IMR-90 (cell line): ENCODE data around the gene ISLR2. TPM values are rescaled to one million over a fixed set of nuclear protein-coding genes. Genes with fewer than 3 reads are reported as not detected.

Experiments
- ATAC-seq: fragments of 200-7000 bp; cut with Tn5 transposase; 2 replicates; pipeline ENCODE4 v1.9.1; 2020; ENCODE audit warnings: low read depth, mild to moderate bottlenecking, moderate library complexity
- BruUV-seq: library from RNA; stranded (reverse); fragments of 400-500 nt; replicated peaks from 2 replicates; lab custom pipeline; 2021; lab: Mats Ljungman, UMichigan
- CTCF ChIA-PET: fragments of 300-600 bp; formaldehyde crosslinking; extraction: SDS; loops from one replicate; lab custom pipeline; 2021; ENCODE audit warnings: antibody characterized with exemption; lab: Yijun Ruan, JAX
- POLR2A ChIA-PET: fragments of 300-600 bp; sonication (Branson Sonifier 250); formaldehyde crosslinking; loops from one replicate; lab custom pipeline; 2022; ENCODE audit warnings: antibody characterized with exemption; ENCODE audit not compliant: unreplicated experiment; lab: Charles Lee
- DNase-seq: peaks from one replicate; pipeline ENCODE4 v3.0.0; 2013
- H2AFZ ChIP-seq: replicated peaks from 2 replicates; pipeline ENCODE3; 2013; ENCODE audit warnings: low read length, mild to moderate bottlenecking; ENCODE audit not compliant: poor library complexity
- H2AK5ac ChIP-seq: 2 replicates; pipeline ENCODE4 v1.6.1; 2013; ENCODE audit warnings: low read depth, low read length, inconsistent platforms
- H2AK9ac ChIP-seq: replicated peaks from 2 replicates; pipeline ENCODE3; 2013; ENCODE audit warnings: mild to moderate bottlenecking, low read depth, low read length, moderate library complexity; ENCODE audit not compliant: poor library complexity
- H2BK120ac ChIP-seq: 2 replicates; pipeline ENCODE4 v1.6.1; 2013; ENCODE audit warnings: low read depth, low read length, inconsistent platforms
- H2BK15ac ChIP-seq: 3 replicates; pipeline ENCODE4 v1.6.1; 2013; ENCODE audit warnings: low read depth, low read length, inconsistent platforms
- H2BK20ac ChIP-seq: 2 replicates; pipeline ENCODE4 v1.6.1; 2013; ENCODE audit warnings: low read depth, mild to moderate bottlenecking, inconsistent platforms, low read length, moderate library complexity
- H2BK5ac ChIP-seq: 2 replicates; pipeline ENCODE4 v1.6.1; 2013; ENCODE audit warnings: mild to moderate bottlenecking, low read depth, low read length, inconsistent platforms; ENCODE audit not compliant: poor library complexity, severe bottlenecking
- H3K14ac ChIP-seq: replicated peaks from 2 replicates; pipeline ENCODE4 v1.6.1; 2013; ENCODE audit warnings: low read depth, low read length, inconsistent platforms
- H3K18ac ChIP-seq: 2 replicates; pipeline ENCODE4 v1.6.1; 2013; ENCODE audit warnings: low read depth, low read length, control low read depth
- H3K23ac ChIP-seq: 2 replicates; pipeline ENCODE4 v1.6.1; 2013; ENCODE audit warnings: low read depth, low read length, inconsistent platforms
- H3K27ac ChIP-seq: 2 replicates; pipeline ENCODE4 v1.5.1; 2013; ENCODE audit warnings: mild to moderate bottlenecking, control low read depth, low read length; ENCODE audit not compliant: insufficient read depth
- H3K27me3 ChIP-seq: 2 replicates; pipeline ENCODE4 v1.6.1; 2013; ENCODE audit warnings: low read length; ENCODE audit not compliant: control insufficient read depth, insufficient read depth
- H3K36me3 ChIP-seq: 2 replicates; pipeline ENCODE4 v1.6.1; 2013; ENCODE audit warnings: low read length, mixed read lengths; ENCODE audit not compliant: control insufficient read depth, insufficient read depth
- H3K4ac ChIP-seq: 2 replicates; pipeline ENCODE4 v1.6.1; 2013; ENCODE audit warnings: low read depth, low read length, inconsistent platforms
- H3K4me1 ChIP-seq: 2 replicates; pipeline ENCODE4 v1.6.1; 2013; ENCODE audit warnings: low read length, mixed read lengths; ENCODE audit not compliant: control insufficient read depth, insufficient read depth
- H3K4me2 ChIP-seq: 2 replicates; pipeline ENCODE4 v1.6.1; 2013; ENCODE audit warnings: low read depth, mild to moderate bottlenecking, control low read depth, low read length, moderate library complexity
- H3K4me3 ChIP-seq: 2 replicates; pipeline ENCODE4 v1.5.1; 2013; ENCODE audit warnings: low read depth, mild to moderate bottlenecking, control low read depth, low read length, moderate library complexity; ENCODE audit not compliant: insufficient read depth
- H3K56ac ChIP-seq: 2 replicates; pipeline ENCODE4 v1.6.1; 2013; ENCODE audit warnings: low read length, inconsistent platforms; ENCODE audit not compliant: insufficient read depth; ENCODE audit errors: extremely low read depth
- H3K79me1 ChIP-seq, 2 experiments: 2 replicates each; pipeline ENCODE4 v1.6.1; 2013; ENCODE audit warnings: low read length in 2 of 2, inconsistent platforms in 1 of 2, low read depth in 1 of 2
- H3K9ac ChIP-seq: 2 replicates; pipeline ENCODE4 v1.6.1; 2013; ENCODE audit warnings: low read depth, low read length, control low read depth
- H3K9me1 ChIP-seq: 2 replicates; pipeline ENCODE4 v1.6.1; 2013; ENCODE audit warnings: low read length, inconsistent platforms; ENCODE audit not compliant: insufficient read depth
- H3K9me3 ChIP-seq: 2 replicates; pipeline ENCODE4 v1.6.1; 2013; ENCODE audit warnings: low read length; ENCODE audit not compliant: control insufficient read depth, insufficient read depth
- H4K20me1 ChIP-seq: 2 replicates; pipeline ENCODE4 v1.6.1; 2013; ENCODE audit warnings: low read length, inconsistent platforms; ENCODE audit not compliant: insufficient read depth
- H4K5ac ChIP-seq: 2 replicates; pipeline ENCODE4 v1.6.1; 2013; ENCODE audit warnings: mild to moderate bottlenecking, low read depth, low read length, control low read depth
- H4K8ac ChIP-seq, 2 experiments: 2 replicates each; pipeline ENCODE4 v1.6.1; 2013; ENCODE audit warnings: low read depth in 2 of 2, low read length in 2 of 2, control low read depth in 1 of 2, inconsistent platforms in 1 of 2
- H4K91ac ChIP-seq: 2 replicates; pipeline ENCODE4 v1.6.1; 2013; ENCODE audit warnings: low read depth, low read length, inconsistent platforms; ENCODE audit not compliant: insufficient read depth
- BHLHE40 ChIP-seq: fragments of 150-350 bp; IDR thresholded peaks from 2 replicates; pipeline ENCODE4 v1.6.1; 2016; ENCODE audit warnings: mild to moderate bottlenecking, low read depth, low read length
- CEBPB ChIP-seq: IDR thresholded peaks from 2 replicates; pipeline ENCODE4 v1.6.1; 2012; ENCODE audit warnings: low read depth, low read length, improper control_type of control experiment
- CHD1 ChIP-seq: IDR thresholded peaks from 2 replicates; pipeline ENCODE4 v1.6.1; 2012; ENCODE audit warnings: low read depth, low read length, improper control_type of control experiment
- FOS ChIP-seq: fragments of 150-350 bp; IDR thresholded peaks from 2 replicates; pipeline ENCODE4 v1.6.1; 2016; ENCODE audit warnings: low read depth, low read length
- MAFK ChIP-seq: IDR thresholded peaks from 2 replicates; pipeline ENCODE4 v1.6.1; 2012; ENCODE audit warnings: low read depth, low read length, improper control_type of control experiment
- MAZ ChIP-seq: IDR thresholded peaks from 2 replicates; pipeline ENCODE4 v1.6.1; 2012; ENCODE audit warnings: low read depth, mild to moderate bottlenecking, low read length, improper control_type of control experiment, moderate library complexity, borderline replicate concordance
- MXI1 ChIP-seq: IDR thresholded peaks from 2 replicates; pipeline ENCODE4 v1.6.1; 2012; ENCODE audit warnings: low read depth, mild to moderate bottlenecking, low read length, moderate library complexity, borderline replicate concordance
- NFE2L2 ChIP-seq: fragments of 150-350 bp; IDR thresholded peaks from 2 replicates; pipeline ENCODE4 v1.6.1; 2016; ENCODE audit warnings: low read depth, mild to moderate bottlenecking, low read length
- POLR2A ChIP-seq: IDR thresholded peaks from 2 replicates; pipeline ENCODE4 v1.6.1; 2012; ENCODE audit warnings: mild to moderate bottlenecking, low read depth, low read length
- RAD21 ChIP-seq: IDR thresholded peaks from 2 replicates; pipeline ENCODE4 v1.6.1; 2012; ENCODE audit warnings: low read length, improper control_type of control experiment
- RCOR1 ChIP-seq: IDR thresholded peaks from 2 replicates; pipeline ENCODE4 v1.6.1; 2012; ENCODE audit warnings: mild to moderate bottlenecking, low read length, improper control_type of control experiment; ENCODE audit not compliant: insufficient replicate concordance
- RFX5 ChIP-seq: IDR thresholded peaks from 2 replicates; pipeline ENCODE4 v1.8.0; 2012; ENCODE audit warnings: low read depth, mild to moderate bottlenecking, low read length, moderate library complexity
- SMC3 ChIP-seq: fragments of 150-350 bp; IDR thresholded peaks from 2 replicates; pipeline ENCODE4 v1.6.1; 2016; ENCODE audit warnings: low read depth, mild to moderate bottlenecking, antibody characterized with exemption, low read length, moderate library complexity
- WGBS, 2 experiments: methylation state at CpG; one replicate each; pipeline versions ENCODE4 v1.1.5 to v1.1.7; 2013; ENCODE audit warnings: missing lambda C conversion rate in 2 of 2; ENCODE audit not compliant: insufficient read length in 1 of 2; ENCODE audit errors: extremely low coverage in 2 of 2; 5-methylcytosine and 5-hydroxymethylcytosine counted together
- dilution Hi-C: fragments of 300-500 bp; cut with HindIII; formaldehyde crosslinking; loops from one replicate; pipeline ENCODE4 v1.14.3; 2018; ENCODE audit warnings: low sequenced_read_pairs; ENCODE audit not compliant: unreplicated experiment
- in situ Hi-C: fragments of 300-500 bp; cut with MboI; formaldehyde crosslinking; loops from 3 replicates; pipeline ENCODE4 v1.14.3; 2019; ENCODE audit warnings: low sequenced_read_pairs, inconsistent platforms, mixed read lengths
- intact Hi-C: fragments of 100-400 bp; cut with micrococcal nuclease; formaldehyde crosslinking; loops from 2 replicates; pipeline ENCODE4 v1.10.0; 2022
- polyA plus RNA-seq, 3 experiments: library from polyadenylated mRNA; depleted of rRNA; stranded (reverse); fragments of >200 nt; gene quantifications; 2 replicates each; pipeline ENCODE4 v1.2.3, GENCODE V29; 2012; ENCODE audit warnings: low replicate concordance in 1 of 3
- total RNA-seq: library from RNA; depleted of rRNA; stranded (reverse); fragments of >200 nt; gene quantifications from 2 replicates; pipeline ENCODE4 v1.2.3, GENCODE V29; 2012
- TF ChIP-seq, protein P1 (sequence below): fragments of 150-350 bp; IDR thresholded peaks from 2 replicates; pipeline ENCODE4 v1.6.1; 2016; ENCODE audit warnings: low read depth, mild to moderate bottlenecking, low read length, moderate library complexity, borderline replicate concordance
- TF ChIP-seq, protein P2 (sequence below): conservative IDR thresholded peaks from 2 replicates; pipeline ENCODE4 v1.5.1; 2012; ENCODE audit warnings: mild to moderate bottlenecking, low read depth, low read length, improper control_type of control experiment
- TF ChIP-seq, protein P3 (sequence below): fragments of 150-350 bp; IDR thresholded peaks from 2 replicates; pipeline ENCODE4 v1.6.1; 2017; ENCODE audit warnings: mild to moderate bottlenecking, antibody characterized with exemption, low read length, low read depth

The ISLR2 gene
- total and polyA plus RNA-seq, 2 of the 4 experiments (the other 2 are of a cell fraction): not detected

DNA sequence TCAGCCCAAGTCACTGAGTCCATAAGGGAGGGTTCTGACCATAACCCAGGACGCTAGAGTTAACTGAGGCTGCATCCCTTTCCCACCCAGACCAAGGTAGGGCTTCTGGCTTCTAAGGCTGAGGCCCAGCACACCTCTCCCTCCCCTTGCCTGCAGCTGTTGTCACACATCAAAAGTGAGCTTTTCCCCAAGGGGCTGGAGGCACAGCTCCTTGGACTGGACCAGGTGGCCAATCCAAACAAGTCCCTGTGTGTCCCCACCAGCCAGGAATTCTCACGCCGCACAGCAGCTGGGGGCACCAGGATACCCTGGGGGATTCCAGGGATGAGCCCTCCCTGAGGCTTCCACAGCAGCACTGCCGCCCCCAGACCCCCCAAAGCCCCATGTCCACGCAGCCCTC lies 22.3 kb upstream of the ISLR2 start:
- DNase-seq (no peak), ATAC-seq (no peak)
- Histone ChIP-seq H4K8ac (no peak overlapping the region), H2AK5ac (no peak overlapping the region), H3K9me3 (no peaks in the 10 kb centered on the region), H2BK15ac (no peak overlapping the region), H2BK20ac (no peak overlapping the region), H3K56ac (no peak overlapping the region), H3K27ac (no peak overlapping the region), H4K5ac (no peak overlapping the region), H3K9me1 (no peaks in the 10 kb centered on the region), H3K23ac (no peak overlapping the region), H3K27me3 (peaks cover 10% of the 10 kb centered on the region), H3K18ac (no peak overlapping the region), H2BK120ac (no peak overlapping the region), H3K4me2 (no peak overlapping the region), H3K4me1 (no peaks in the 10 kb centered on the region), H3K14ac (no peak overlapping the region), H2AFZ (no peak overlapping the region), H3K36me3 (no peaks in the 10 kb centered on the region), H3K4ac (no peak overlapping the region), H2AK9ac (no peak overlapping the region), H3K79me1 (no peaks in the 10 kb centered on the region), H3K4me3 (no peak overlapping the region), H2BK5ac (no peak overlapping the region), H4K91ac (no peak overlapping the region), H3K9ac (no peak overlapping the region), H4K20me1 (no peaks in the 10 kb centered on the region)
- TF ChIP-seq RAD21 (no peak), MAZ (no peak), CHD1 (no peak), SMC3 (no peak), MAFK (no peak), RFX5 (no peak), BHLHE40 (no peak), FOS (no peak), POLR2A (no peak), CEBPB (no peak), RCOR1 (no peak), NFE2L2 (no peak), MXI1 (no peak)
- TF ChIP-seq, protein P1, sequence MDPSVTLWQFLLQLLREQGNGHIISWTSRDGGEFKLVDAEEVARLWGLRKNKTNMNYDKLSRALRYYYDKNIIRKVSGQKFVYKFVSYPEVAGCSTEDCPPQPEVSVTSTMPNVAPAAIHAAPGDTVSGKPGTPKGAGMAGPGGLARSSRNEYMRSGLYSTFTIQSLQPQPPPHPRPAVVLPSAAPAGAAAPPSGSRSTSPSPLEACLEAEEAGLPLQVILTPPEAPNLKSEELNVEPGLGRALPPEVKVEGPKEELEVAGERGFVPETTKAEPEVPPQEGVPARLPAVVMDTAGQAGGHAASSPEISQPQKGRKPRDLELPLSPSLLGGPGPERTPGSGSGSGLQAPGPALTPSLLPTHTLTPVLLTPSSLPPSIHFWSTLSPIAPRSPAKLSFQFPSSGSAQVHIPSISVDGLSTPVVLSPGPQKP: no peak
- TF ChIP-seq, protein P2, sequence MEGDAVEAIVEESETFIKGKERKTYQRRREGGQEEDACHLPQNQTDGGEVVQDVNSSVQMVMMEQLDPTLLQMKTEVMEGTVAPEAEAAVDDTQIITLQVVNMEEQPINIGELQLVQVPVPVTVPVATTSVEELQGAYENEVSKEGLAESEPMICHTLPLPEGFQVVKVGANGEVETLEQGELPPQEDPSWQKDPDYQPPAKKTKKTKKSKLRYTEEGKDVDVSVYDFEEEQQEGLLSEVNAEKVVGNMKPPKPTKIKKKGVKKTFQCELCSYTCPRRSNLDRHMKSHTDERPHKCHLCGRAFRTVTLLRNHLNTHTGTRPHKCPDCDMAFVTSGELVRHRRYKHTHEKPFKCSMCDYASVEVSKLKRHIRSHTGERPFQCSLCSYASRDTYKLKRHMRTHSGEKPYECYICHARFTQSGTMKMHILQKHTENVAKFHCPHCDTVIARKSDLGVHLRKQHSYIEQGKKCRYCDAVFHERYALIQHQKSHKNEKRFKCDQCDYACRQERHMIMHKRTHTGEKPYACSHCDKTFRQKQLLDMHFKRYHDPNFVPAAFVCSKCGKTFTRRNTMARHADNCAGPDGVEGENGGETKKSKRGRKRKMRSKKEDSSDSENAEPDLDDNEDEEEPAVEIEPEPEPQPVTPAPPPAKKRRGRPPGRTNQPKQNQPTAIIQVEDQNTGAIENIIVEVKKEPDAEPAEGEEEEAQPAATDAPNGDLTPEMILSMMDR: no peak
- TF ChIP-seq, protein P3, sequence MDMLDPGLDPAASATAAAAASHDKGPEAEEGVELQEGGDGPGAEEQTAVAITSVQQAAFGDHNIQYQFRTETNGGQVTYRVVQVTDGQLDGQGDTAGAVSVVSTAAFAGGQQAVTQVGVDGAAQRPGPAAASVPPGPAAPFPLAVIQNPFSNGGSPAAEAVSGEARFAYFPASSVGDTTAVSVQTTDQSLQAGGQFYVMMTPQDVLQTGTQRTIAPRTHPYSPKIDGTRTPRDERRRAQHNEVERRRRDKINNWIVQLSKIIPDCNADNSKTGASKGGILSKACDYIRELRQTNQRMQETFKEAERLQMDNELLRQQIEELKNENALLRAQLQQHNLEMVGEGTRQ: no peak
- dilution Hi-C loops: no loop called here
- ChIA-PET POLR2A (no interaction called here), CTCF (no interaction called here)
- intact Hi-C loops: no loop called here
- no TSS peak for BruUV-seq
- WGBS, 2 experiments: 60% methylated on average over 1 of the region's 5 CpGs; no CpG with 5 or more reads in 1 of the 2 experiments
- in situ Hi-C loops: loop anchor here (25.0 kb wide), 1 partner anchor 1471 kb away; no protein-coding TSS in a partner anchor
